Hepatic stellate cell (primary cell): Measurements from ENCODE around the gene FBLN7.

ENCODE experiments used
- DNase-seq: peaks from one replicate; pipeline ENCODE4 v3.0.0; 2011; ENCODE audit warnings: low spot score

FBLN7 gene

DNA sequence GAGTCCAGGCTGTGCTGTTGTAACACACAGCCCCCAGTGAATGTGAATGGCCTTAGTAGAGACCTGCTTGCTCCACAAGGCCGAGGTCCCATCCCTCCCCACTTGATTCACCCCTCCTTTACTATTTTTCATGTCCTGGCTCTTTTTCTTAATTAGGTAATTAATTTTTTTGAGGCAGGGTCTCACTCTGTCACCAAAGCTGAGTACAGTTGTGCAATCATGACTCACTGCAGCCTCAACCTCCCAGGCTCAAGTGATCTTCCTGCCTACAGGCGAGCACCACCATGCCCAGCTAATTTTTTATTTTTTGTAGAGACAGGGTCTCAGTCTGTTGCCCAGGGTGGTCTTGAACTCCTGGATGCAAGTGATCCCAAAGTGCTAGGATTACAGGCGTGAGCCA, 19.3 kb downstream of the FBLN7 start:
- DNase-seq = no peak

DNA sequence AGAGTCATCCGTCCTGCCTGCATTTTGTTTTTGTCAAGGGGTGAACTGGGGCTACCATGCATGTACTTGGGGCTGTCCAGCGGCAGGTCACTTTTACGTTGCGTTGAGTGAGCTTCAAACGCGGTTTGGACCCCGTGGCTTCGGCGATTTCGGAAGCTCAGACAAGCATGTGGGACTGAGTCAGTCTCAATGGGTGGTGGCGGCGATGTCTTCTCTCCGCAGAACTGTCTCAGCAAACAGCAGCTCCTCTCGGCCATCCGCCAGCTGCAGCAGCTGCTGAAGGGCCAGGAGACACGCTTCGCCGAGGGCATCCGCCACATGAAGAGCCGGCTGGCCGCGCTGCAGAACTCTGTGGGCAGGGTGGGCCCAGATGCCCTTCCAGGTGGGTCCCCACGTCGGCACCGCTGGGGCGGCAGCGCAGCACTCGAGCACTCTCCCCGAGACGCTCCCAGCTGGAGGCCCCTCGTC, 21.3 kb downstream of the FBLN7 start:
- DNase-seq = no peak

DNA sequence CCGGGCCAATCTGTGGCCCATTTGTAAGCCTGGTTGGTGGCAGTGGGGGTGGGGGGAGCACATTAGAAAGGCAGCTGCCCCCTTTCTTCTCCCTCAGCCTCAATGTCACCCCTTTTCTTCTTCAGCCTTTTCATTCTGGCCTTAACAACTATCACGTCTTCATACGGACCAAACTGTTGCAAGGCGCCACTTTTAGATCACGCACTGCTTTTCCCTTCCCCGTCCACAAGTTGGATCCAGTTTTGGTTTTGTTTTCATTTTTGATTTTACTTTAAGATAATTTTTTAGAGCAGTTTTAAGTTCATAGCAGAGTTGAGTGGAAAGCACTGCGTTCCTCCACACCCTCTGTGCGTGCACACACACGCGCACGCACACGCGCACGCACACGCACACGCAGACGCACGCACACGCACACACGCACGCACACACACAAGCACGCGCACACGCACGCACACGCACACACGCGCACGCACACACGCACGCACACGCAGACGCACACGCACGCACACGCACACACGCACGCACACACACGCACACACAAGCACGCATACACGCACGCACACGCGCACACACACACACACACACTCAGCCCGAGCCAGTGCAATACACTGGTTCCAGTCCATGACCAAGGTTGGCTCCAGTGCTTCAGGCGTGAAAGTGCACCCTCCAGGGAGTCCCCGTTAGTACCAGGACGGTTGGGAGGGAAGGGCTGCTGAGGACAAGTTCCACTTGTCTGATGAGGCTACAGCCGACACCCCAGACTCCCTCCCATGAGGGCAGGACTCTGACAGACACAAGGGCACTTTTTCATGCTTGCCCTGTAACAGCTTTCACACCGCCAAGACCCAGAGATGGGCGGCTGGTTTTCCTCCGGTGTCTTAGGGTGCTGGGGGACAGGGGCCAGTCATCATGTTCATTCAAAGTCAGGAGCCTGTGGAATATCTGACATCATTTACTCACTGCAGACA, 22.4 kb downstream of the FBLN7 start:
- DNase-seq = no peak

- no peak for DNase-seq
Measured at GRCh38 chr2:112161431-112162145, 23.4 kb downstream of the FBLN7 start.

- DNase-seq = no peak
Measured at GRCh38 chr2:112162341-112162740, 24.2 kb downstream of the FBLN7 start.

- no peak for DNase-seq
Measured at GRCh38 chr2:112162956-112163355, 24.8 kb downstream of the FBLN7 start.

GRCh38 chr2:112163541-112163981, 25.4 kb downstream of the FBLN7 start:
- no peak for DNase-seq

DNA sequence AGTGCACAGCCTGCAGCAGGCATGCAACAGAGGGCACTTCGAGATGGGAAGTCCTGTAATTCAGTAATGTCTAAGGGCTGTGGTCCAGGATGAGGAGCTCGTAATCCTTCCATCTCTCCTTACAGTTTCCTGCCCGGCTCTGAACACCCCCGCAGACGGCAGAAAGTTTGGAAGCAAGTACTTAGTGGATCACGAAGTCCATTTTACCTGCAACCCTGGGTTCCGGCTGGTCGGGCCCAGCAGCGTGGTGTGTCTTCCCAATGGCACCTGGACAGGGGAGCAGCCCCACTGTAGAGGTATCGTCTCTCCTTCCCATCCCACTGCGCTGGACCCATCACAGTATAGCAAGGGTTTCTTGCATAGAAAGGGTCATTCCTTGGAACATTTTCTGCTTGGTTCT, 26.7 kb downstream of the FBLN7 start:
- no peak for DNase-seq

DNA sequence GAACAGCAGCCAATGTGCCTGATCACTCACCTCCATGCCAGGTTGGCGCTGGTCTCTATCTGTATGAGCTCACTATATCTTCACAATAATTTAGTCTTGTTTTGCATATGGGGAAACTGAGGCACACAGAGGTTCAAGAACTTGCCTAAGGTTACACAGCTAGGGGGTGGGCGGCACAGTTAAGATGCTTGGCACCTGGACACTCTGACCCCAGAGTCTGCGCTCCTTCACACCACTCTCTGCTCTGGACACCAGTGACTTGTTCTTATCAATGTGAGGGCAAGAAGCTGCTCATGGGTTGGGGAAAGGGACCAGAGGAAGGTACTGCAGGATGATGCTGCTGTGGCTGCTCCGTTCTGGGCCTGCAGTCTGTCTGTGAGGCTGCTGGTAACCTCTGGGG, 27.1 kb downstream of the FBLN7 start:
- no peak for DNase-seq

DNA sequence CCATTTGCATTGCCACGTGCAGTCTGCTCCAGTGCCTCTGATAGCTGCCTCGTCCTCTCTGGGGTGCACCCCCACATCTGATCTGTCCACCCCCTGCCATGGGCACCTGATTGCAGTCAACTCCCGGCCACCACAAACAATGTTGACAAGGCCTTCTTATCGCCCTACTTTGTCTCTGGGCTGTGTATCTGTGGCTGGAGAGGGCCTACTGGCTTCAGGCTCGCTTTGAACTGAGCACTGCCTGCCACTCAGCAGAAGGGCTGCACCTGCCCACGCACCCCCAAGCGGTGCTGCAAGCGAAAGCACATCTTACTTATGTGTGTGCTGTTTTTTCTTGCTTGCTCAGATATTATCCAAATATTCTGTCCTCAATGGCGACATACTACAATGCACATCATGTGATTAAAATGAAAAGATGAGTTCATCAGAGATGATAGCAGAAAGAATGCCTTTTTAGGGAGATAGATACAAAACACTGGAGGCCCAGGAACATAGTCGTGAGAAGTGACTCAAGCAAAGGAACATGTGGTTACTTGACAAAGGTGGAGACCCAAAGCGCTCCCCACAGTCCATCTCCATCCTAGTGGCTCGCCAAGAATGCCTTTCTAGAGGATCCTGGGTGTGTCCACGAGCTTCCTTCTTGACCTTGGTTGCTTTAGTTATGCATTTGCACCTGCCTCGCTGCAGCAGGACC, 28.8 kb downstream of the FBLN7 start:
- no peak for DNase-seq

DNA sequence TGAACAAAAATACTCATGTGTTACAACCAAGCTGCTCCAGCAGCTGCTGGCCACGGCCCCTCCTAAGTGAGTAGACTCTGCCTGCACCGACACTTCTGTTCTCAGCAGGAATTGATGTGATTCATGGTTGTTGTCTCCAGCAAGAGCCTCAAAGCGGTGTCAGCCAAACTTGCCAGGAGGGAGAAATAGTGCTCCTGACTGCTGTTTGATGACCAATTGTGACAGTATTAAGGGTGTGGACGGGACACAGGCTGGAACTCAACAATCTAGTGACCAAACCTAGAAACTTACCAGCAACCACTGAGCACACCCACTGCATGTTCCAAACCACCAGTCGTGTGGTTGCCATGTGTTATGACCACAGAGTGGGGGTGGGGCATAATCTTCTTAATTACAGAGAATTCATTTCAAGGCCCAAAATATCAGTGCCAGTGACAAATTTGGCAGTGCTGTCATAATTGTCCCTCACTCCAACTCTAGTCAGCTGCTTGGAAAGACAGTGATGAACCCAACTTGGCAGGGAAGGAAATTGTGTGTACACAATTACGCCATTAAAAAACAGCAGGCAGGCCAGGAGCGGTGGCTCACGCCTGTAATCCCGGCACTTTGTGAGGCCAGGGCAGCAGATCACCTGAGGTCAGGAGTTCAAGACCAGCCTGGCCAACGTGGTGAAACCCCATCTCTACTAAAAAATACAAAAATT, 30.4 kb downstream of the FBLN7 start:
- no peak for DNase-seq

DNA sequence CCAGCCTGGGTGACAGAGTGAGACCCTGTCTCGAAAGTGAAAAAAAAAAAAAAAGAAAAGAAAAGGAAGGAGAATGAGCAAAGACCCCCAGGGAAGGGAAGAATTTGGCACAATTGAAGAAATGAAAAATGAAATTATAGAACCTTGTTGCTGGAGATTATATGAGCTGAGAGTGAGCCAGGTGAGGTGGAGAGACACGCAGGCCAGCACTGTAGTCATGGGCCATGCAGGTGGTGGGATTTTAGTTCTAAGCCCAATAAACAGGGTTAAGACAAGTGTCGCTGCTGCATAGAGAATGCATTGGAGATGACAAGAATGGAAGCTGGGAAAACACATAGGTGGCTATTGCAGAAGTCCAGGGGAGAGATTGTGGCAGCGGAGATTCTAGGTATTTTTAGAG, 32.3 kb downstream of the FBLN7 start:
- no peak for DNase-seq

DNA sequence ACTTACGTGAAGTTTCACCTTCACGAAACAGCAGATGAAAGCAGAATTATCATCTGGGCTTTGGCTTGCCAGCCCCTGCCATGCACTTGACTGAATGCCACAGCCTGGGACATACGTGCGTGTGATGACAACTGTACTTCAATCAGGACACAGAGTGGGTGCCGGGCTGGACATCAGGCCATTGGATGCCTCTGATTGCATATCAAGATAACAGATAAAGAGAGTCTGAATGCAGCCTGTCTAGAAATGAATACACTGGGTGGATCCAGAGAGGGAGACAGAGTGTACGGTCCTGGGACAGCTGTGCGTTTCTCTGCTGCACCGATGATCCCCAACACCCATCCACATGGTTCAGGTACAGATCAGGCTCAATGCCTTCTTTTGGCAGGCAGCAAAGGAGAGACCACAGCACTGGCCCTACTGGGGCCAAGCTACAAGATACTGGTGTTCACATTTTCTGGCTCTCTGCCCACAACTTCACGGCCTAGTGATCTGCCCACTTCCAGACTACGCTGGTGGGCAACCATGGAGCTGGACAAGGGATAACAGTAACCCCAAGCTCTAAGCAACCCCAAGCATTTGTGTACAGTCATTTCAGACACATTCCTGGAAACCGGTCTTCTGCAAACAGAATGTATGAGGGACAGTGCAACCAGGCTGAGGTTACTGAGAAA, 35.6 kb downstream of the FBLN7 start:
- no peak for DNase-seq

DNA sequence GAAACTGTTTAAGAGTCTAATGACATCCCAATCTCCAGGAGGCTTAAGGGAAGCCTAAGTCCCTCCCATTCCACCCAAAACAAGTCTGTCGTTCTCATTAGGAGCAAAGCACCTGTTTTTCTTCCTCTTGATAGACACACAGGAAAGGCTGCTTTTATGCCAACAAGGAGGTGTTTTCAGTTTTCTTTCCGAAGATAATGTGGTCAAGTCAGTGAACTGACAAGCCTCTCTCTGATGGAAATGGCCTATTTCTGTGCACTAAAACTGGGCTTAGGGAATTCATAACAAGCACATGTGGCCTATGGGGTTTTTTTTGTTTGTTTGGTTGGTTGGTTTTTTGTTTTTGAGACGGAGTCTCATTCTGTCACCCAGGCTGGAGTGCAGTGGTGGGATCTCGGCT, 36.2 kb downstream of the FBLN7 start:
- no peak for DNase-seq

DNA sequence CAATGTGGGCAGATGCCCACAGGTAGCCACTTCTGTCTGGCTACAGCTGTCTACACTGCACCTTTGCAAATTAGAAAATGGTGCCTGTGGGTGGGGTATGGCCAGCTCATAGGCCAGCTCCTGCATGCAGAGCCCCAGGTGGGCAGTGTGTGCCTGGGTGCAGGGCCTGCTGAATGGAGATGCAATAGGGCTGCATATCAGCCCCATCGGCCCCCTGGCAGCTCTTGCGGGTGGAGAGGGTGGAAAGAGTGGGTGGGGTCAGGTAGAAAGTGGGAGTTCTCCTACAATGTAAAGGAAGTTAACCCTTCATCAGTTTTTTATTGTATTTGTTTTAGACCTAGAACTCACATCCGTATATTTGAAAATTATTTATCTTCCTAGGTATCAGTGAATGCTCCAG, 37.1 kb downstream of the FBLN7 start:
- DNase-seq = no peak

DNA sequence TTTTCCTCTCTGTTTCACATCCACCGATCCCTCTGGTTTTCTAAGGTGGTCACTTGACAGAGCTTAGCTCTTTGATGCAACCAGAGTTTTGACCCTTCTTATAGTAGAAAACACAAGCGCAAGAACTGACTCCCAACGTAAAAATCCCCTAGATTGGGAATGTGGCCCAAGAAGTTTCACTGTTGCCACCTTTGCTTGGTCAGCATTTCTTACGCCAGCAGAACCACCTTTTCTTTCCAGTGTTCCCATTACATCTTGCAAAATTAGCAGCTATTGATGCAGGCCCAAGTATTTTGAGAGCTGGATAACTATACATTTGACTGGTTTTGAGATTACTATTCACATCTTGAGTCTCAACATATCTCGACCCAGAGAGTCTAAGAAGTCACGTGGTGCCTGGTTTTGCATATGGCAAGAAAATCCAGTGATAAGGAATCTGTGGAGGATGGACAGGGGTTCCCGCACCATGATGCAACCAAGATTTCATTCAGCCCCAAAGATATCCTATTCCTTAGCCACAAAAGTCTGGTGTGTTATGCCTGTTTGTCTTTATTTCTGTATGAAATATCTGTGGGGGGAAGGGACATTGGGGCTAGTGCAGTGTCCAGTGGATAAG, 37.9 kb downstream of the FBLN7 start:
- no peak for DNase-seq

DNA sequence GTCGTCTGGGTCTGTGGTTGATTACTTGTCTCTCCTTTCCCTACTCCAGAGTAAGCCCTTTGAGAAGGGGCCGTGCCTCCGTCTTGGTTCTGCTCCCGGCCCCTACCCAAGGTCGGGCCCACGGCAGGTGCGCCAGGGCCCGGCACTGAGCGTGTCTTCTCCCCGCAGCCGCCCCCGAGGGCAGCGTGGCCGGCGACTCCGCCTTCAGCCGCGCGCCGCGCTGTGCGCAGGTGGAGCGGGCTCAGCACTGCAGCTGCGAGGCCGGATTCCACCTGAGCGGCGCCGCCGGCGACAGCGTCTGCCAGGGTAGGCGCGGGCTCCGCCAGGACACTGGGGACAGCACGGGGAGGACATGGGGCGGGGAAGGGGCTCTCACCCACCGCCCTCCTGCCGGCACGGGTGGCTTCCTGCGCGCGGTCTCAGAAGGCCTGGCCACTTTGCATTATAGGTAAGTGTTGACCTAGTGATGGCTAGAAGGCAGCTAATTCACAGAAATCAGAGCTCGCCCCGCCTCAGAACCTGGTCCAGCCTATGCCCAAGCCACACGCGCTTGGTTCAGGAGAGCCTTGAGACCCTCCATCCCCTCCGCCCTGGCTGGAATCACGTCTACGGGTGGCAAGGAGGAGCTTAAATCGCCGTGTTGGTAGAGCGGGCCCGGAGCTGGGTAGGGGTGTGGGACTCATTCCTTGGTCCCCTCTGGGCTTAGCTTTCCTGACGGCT, 43.5 kb downstream of the FBLN7 start:
- DNase-seq = no peak

GRCh38 chr2:112182581-112183034, 44.4 kb downstream of the FBLN7 start:
- DNase-seq = no peak

DNA sequence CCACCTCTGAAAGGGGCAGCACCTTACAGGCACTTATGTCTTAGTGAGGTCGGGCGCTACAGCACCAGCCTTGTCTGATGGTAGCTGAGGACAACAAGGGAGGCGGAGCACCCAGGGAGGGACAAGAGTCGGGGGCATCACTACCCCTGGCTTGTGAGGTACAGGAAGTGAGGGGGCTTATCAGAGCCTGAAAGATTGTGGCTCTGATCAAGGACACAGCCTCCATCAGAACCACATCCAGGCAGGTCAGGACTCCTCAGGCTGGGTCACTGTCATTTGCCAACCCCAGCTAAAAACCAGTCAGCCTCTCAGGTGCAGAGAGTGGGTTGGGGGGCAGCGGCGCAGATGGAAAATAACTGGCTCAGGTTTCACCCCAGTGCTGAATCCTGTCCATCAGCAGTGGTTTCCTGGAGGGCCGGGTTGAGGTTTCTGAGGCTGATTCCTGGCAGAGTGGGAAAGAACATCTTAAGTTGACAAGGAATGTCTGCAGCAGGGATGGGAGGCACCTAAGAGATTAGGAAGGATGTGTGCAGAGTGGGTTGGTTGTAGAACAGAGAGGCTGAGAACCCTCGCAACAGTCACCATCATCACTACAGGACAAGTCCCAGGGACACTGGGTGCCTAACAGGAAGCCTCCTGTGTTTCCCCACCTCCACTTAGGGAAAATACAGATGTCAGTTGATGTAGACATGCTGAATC, 45.3 kb downstream of the FBLN7 start:
- no peak for DNase-seq
